Thoracic aorta (tissue), 2 donors: ENCODE data around the gene RTN3. TPM values are rescaled to one million over a fixed set of nuclear protein-coding genes. Genes with fewer than 3 reads are reported as not detected.

ENCODE experiments used
- ATAC-seq: fragments of 150-250 bp; one replicate; pipeline ENCODE4 v1.8.0; 2017; ENCODE audit warnings: low read depth; ENCODE audit not compliant: insufficient number of reproducible peaks, low FRiP score
- DNase-seq: peaks from one replicate; pipeline ENCODE4 v3.0.0-alpha.2; 2020; ENCODE audit warnings: low spot score
- H3K27ac ChIP-seq, 2 donors: fragments of 200-600 bp; sonication (generic); 1 replicate in 1 of 2; 2 replicates in 1 of 2; pipeline ENCODE4 v1.5.1; 2016; ENCODE audit warnings: mild to moderate bottlenecking in 2 of 2, moderate library complexity in 2 of 2
- H3K27me3 ChIP-seq: fragments of 200-600 bp; sonication (generic); replicated peaks from 2 replicates; pipeline ENCODE4 v1.6.0; 2016; ENCODE audit warnings: mild to moderate bottlenecking; ENCODE audit not compliant: insufficient read depth
- H3K36me3 ChIP-seq: fragments of 200-600 bp; sonication (generic); one replicate; pipeline ENCODE4 v1.5.1; 2016
- H3K4me1 ChIP-seq, 2 donors: fragments of 200-600 bp; sonication (generic); 1 replicate in 1 of 2; 2 replicates in 1 of 2; pipeline versions ENCODE4 v1.5.1 to v1.6.0; 2016; ENCODE audit warnings: low read depth in 2 of 2, mild to moderate bottlenecking in 1 of 2; ENCODE audit not compliant: control insufficient read depth in 1 of 2
- H3K4me3 ChIP-seq: fragments of 200-600 bp; sonication (generic); 2 replicates; pipeline ENCODE4 v1.5.1; 2016; ENCODE audit warnings: mild to moderate bottlenecking
- H3K9me3 ChIP-seq: fragments of 200-600 bp; sonication (generic); 2 replicates; pipeline ENCODE4 v1.5.1; 2016
- CTCF ChIP-seq: fragments of 200-600 bp; sonication (generic); IDR thresholded peaks from one replicate; pipeline ENCODE4 v1.5.1; 2019; ENCODE audit warnings: antibody characterized with exemption
- total RNA-seq, 2 donors: library from RNA; depleted of rRNA; stranded (reverse); fragments of >200 nt; gene quantifications; one replicate each; pipeline versions ENCODE4 v1.1.0 to v1.2.3, GENCODE V29; 2016

Gene RTN3
- total RNA-seq, 2 donors from 2014 or later, result 75.1 to 91.1 TPM

GRCh38 chr11:63793161-63793560 is 111.9 kb downstream of the RTN3 start:
- Histone ChIP-seq H3K4me1 (no peaks in the 10 kb centered on the region), H3K27ac (no peak overlapping the region), H3K27me3 (no peaks in the 10 kb centered on the region), H3K4me3 (no peak overlapping the region), H3K9me3 (peaks cover 17% of the 10 kb centered on the region), H3K36me3 (no peaks in the 10 kb centered on the region)
- DNase-seq, result no peak
- no peak for ATAC-seq
- no peak for TF ChIP-seq CTCF

GRCh38 chr11:63795066-63795465 is 113.8 kb downstream of the RTN3 start:
- Histone ChIP-seq H3K4me3 (no peak overlapping the region), H3K9me3 (peaks cover 17% of the 10 kb centered on the region), H3K36me3 (no peaks in the 10 kb centered on the region), H3K4me1 (no peaks in the 10 kb centered on the region), H3K27ac (no peak overlapping the region), H3K27me3 (no peaks in the 10 kb centered on the region)
- no peak for TF ChIP-seq CTCF
- ATAC-seq (no peak), DNase-seq (no peak)

GRCh38 chr11:63800921-63801320 is 119.6 kb downstream of the RTN3 start:
- TF ChIP-seq CTCF, result no peak
- Histone ChIP-seq H3K27me3 (no peaks in the 10 kb centered on the region), H3K4me3 (no peak overlapping the region), H3K27ac (no peak overlapping the region), H3K9me3 (no peaks in the 10 kb centered on the region), H3K4me1 (peaks cover 0 to 2% of the 10 kb centered on the region in 2 donors), H3K36me3 (no peaks in the 10 kb centered on the region)
- ATAC-seq (no peak), DNase-seq (no peak)

GRCh38 chr11:63802637-63803414 is 121.5 kb downstream of the RTN3 start:
- no peaks in the 10 kb centered on the region for H3K27me3 ChIP-seq
- no peak for TF ChIP-seq CTCF
- peaks cover 0 to 3% of the 10 kb centered on the region in 2 donors for H3K4me1 ChIP-seq
- ATAC-seq (no peak), DNase-seq (no peak)
- H3K4me3 ChIP-seq, result no peak overlapping the region
- H3K9me3 ChIP-seq, result no peaks in the 10 kb centered on the region
- no peaks in the 10 kb centered on the region for H3K36me3 ChIP-seq
- H3K27ac ChIP-seq, result no peak overlapping the region

- Histone ChIP-seq H3K27ac (no peak overlapping the region), H3K36me3 (no peaks in the 10 kb centered on the region), H3K4me1 (peaks cover 0 to 3% of the 10 kb centered on the region in 2 donors), H3K27me3 (no peaks in the 10 kb centered on the region), H3K4me3 (no peak overlapping the region), H3K9me3 (no peaks in the 10 kb centered on the region)
- DNase-seq (no peak), ATAC-seq (no peak)
- TF ChIP-seq CTCF, result no peak
These were observed 123.0 kb downstream of the RTN3 start for GRCh38 chr11:63804259-63804658.
